A549 treated with AZD2906 at 1 μM for 4 hours (cell line): ENCODE results near the gene TOB2. TPM values are rescaled to one million over a fixed set of nuclear protein-coding genes. Genes with fewer than 3 reads are reported as not detected.

Experiments
- total RNA-seq: library from RNA; stranded (reverse); fragments of 200-300 nt; extraction: Qiagen RNA extraction; gene quantifications from 5 replicates; pipeline ENCODE4 v1.2.3, GENCODE V29; 2022

TOB2 gene
- total RNA-seq = 24.3 to 26.4 TPM (median 25.9 TPM) in 5 replicates

GRCh38 chr22:41446639-41447434, at the start of gene TOB2:
TOB2 (minus strand) TSS chr22:41446801; CDS start chr22:41437345, 9,456 bp downstream.

GRCh38 chr22:41468381-41469217, 22.0 kb upstream of the TOB2 start, which contains the start of the genes ACO2 and PHF5A:
ACO2 (plus strand) TSS chr22:41469117; CDS start chr22:41469147, 30 bp downstream.
PHF5A (minus strand) TSS chr22:41468692; CDS start chr22:41468653, 39 bp downstream.

Other genes with a start within 250 kb of the TOB2 start
- 17.4 to 19.3 TPM (median 18.7 TPM) in 5 replicates for gene L3MBTL2, start 241.5 kb downstream of the TOB2 start, total RNA-seq
- 0.10 TPM in 1 of 5 replicates, not detected in the others for gene CHADL, start 205.9 kb downstream of the TOB2 start, total RNA-seq
- gene RANGAP1, start 160.6 kb downstream of the TOB2 start, total RNA-seq = 74.0 to 92.4 TPM (median 87.6 TPM) in 5 replicates
- gene ZC3H7B, start 145.3 kb downstream of the TOB2 start, total RNA-seq = 19.4 to 24.1 TPM (median 21.0 TPM) in 5 replicates
- 0.86 to 1.0 TPM (median 0.92 TPM) in 5 replicates for gene TEF, start 64.9 kb downstream of the TOB2 start, total RNA-seq
- 56.1 to 71.7 TPM (median 63.8 TPM) in 5 replicates for gene PHF5A, start 21.9 kb upstream of the TOB2 start, total RNA-seq
- gene ACO2, start 22.3 kb upstream of the TOB2 start, total RNA-seq = 48.1 to 49.8 TPM (median 49.3 TPM) in 5 replicates
- gene POLR3H, start 97.7 kb upstream of the TOB2 start, total RNA-seq = 24.3 to 47.1 TPM (median 40.7 TPM) in 5 replicates
- gene CSDC2, start 114.2 kb upstream of the TOB2 start, total RNA-seq = 1.9 to 3.0 TPM (median 2.1 TPM) in 5 replicates
- 26.3 to 31.9 TPM (median 30.1 TPM) in 5 replicates for gene PMM1, start 143.0 kb upstream of the TOB2 start, total RNA-seq
- 12.9 to 15.0 TPM (median 14.6 TPM) in 5 replicates for gene DESI1, start 174.2 kb upstream of the TOB2 start, total RNA-seq
- 274 to 333 TPM (median 295 TPM) in 5 replicates for gene XRCC6, start 174.5 kb upstream of the TOB2 start, total RNA-seq
- gene SNU13, start 242.1 kb upstream of the TOB2 start, total RNA-seq = 96.4 to 198 TPM (median 177 TPM) in 5 replicates